GM12878 (cell line): Measurements from ENCODE around the gene SLC38A2. TPM values are rescaled to one million over a fixed set of nuclear protein-coding genes. Genes with fewer than 3 reads are reported as not detected.

Source experiments
- ATAC-seq: fragments of 200-7000 bp; cut with Tn5 transposase; 3 replicates; pipeline ENCODE4 v1.9.1; 2020; ENCODE audit warnings: mild to moderate bottlenecking, moderate library complexity
- BruUV-seq: library from RNA; stranded (reverse); fragments of 400-500 nt; replicated peaks from 2 replicates; lab custom pipeline; 2021; lab: Mats Ljungman, UMichigan
- CTCF ChIA-PET: fragments of 300-600 bp; sonication (Branson Sonifier 250); formaldehyde crosslinking; extraction: SDS; loops from one replicate; lab custom pipeline; 2021; ENCODE audit warnings: inconsistent platforms; lab: Yijun Ruan, JAX
- POLR2A ChIA-PET: fragments of 350-600 bp; formaldehyde crosslinking; extraction: SDS; loops from one replicate; lab custom pipeline; 2021; ENCODE audit warnings: inconsistent platforms; lab: Charles Lee
- RAD21 ChIA-PET: fragments of 300-600 bp; sonication (Branson Sonifier 250); formaldehyde crosslinking; loops from one replicate; lab custom pipeline; 2023; ENCODE audit warnings: antibody characterized with exemption; ENCODE audit not compliant: unreplicated experiment; lab: Charles Lee
- SMC1A ChIA-PET: fragments of 300-600 bp; sonication (Branson Sonifier 250); formaldehyde crosslinking; loops from one replicate; lab custom pipeline; 2023; ENCODE audit not compliant: unreplicated experiment, uncharacterized antibody; lab: Charles Lee
- DNase-seq: peaks from one replicate; pipeline ENCODE4 v3.0.0-alpha.2; 2011; ENCODE audit warnings: low read depth, low spot score
- FAIRE-seq: peaks from 3 replicates; lab custom pipeline; 2011; peaks lifted over from hg19 to GRCh38; lab: Jason Lieb, UNC
- H2AFZ ChIP-seq: 2 replicates; pipeline ENCODE4 v1.6.0; 2011; ENCODE audit warnings: low read depth, low read length, control low read depth; ENCODE audit not compliant: control insufficient read depth
- H3K27ac ChIP-seq: 2 replicates; pipeline ENCODE4 v1.5.1; 2011; ENCODE audit warnings: control low read depth; ENCODE audit not compliant: control insufficient read depth, insufficient read depth
- H3K27me3 ChIP-seq, 2 experiments: replicated peaks in 1 of 2; 2 replicates each; pipeline versions ENCODE4 v1.6.0 to v1.6.1; 2011; ENCODE audit warnings: low read length in 1 of 2; ENCODE audit not compliant: control insufficient read depth in 2 of 2, insufficient read depth in 2 of 2
- H3K36me3 ChIP-seq, 2 experiments: 2 replicates each; pipeline ENCODE4 v1.5.1; 2011; ENCODE audit warnings: low read length in 1 of 2; ENCODE audit not compliant: control insufficient read depth in 2 of 2, insufficient read depth in 2 of 2
- H3K4me1 ChIP-seq: 2 replicates; pipeline ENCODE4 v1.6.1; 2011; ENCODE audit warnings: mild to moderate bottlenecking, low read length, moderate library complexity, mixed read lengths; ENCODE audit not compliant: control insufficient read depth, insufficient read depth
- H3K4me2 ChIP-seq: 2 replicates; pipeline ENCODE4 v1.6.0; 2011; ENCODE audit warnings: control low read depth; ENCODE audit not compliant: control insufficient read depth, insufficient read depth
- H3K4me3 ChIP-seq: fragments of 200-600 bp; sonication (generic); 2 replicates; pipeline ENCODE4 v1.5.1; 2016
- H3K79me2 ChIP-seq: 2 replicates; pipeline ENCODE4 v1.6.0; 2011; ENCODE audit warnings: low read length; ENCODE audit not compliant: control insufficient read depth, insufficient read depth
- H3K9ac ChIP-seq: 2 replicates; pipeline ENCODE4 v1.8.0; 2011; ENCODE audit warnings: low read length, control low read depth, mixed read lengths; ENCODE audit not compliant: control insufficient read depth, insufficient read depth
- H3K9me3 ChIP-seq: replicated peaks from 3 replicates; pipeline ENCODE4 v1.5.1; 2011; ENCODE audit warnings: mild to moderate bottlenecking, low read length; ENCODE audit not compliant: control insufficient read depth, insufficient read depth
- H4K20me1 ChIP-seq: 2 replicates; pipeline ENCODE4 v1.6.0; 2011; ENCODE audit not compliant: control insufficient read depth, insufficient read depth
- DPF2 ChIP-seq: fragments of 450-650 bp; IDR thresholded peaks from 2 replicates; pipeline ENCODE4 v1.6.1; 2017; ENCODE audit warnings: mild to moderate bottlenecking
- HDAC2 ChIP-seq: fragments of 200-600 bp; sonication (generic); IDR thresholded peaks from 2 replicates; pipeline ENCODE4 v1.6.1; 2017
- JUNB ChIP-seq: IDR thresholded peaks from 2 replicates; pipeline ENCODE4 v1.6.1; 2016; ENCODE audit warnings: antibody characterized with exemption, mild to moderate bottlenecking
- POLR2A ChIP-seq: IDR thresholded peaks from 2 replicates; pipeline ENCODE4 v1.6.1; 2011; ENCODE audit warnings: low read depth, mild to moderate bottlenecking, low read length
- RBBP5 ChIP-seq: fragments of 200-600 bp; sonication (generic); conservative IDR thresholded peaks from 2 replicates; pipeline ENCODE4 v1.6.1; 2016
- RUNX3 ChIP-seq: IDR thresholded peaks from 2 replicates; pipeline ENCODE4 v1.6.1; 2012; ENCODE audit warnings: low read length, inconsistent platforms
- STAT3 ChIP-seq: IDR thresholded peaks from 2 replicates; pipeline ENCODE4 v1.6.1; 2011; ENCODE audit warnings: low read depth, low read length, improper control_type of control experiment
- ZBED1 ChIP-seq: IDR thresholded peaks from 2 replicates; pipeline ENCODE4 v1.6.1; 2016; ENCODE audit warnings: borderline replicate concordance
- WGBS: methylation state at CpG from one replicate; pipeline ENCODE4 v1.1.6; 2016; ENCODE audit warnings: low lambda C conversion rate; ENCODE audit not compliant: insufficient replicate concordance, insufficient coverage; ENCODE audit errors: missing lambda C conversion rate; 5-methylcytosine and 5-hydroxymethylcytosine counted together
- in situ Hi-C: fragments of 300-500 bp; cut with MboI; formaldehyde crosslinking; loops from 9 replicates; pipeline ENCODE4 v1.14.3; 2018; ENCODE audit warnings: mixed read lengths
- intact Hi-C: fragments of 100-400 bp; cut with micrococcal nuclease; formaldehyde crosslinking; loops from one replicate; pipeline ENCODE4 v1.14.2; 2022; ENCODE audit not compliant: unreplicated experiment
- polyA plus RNA-seq, 11 experiments: library from polyadenylated mRNA; depleted of rRNA in 4 of 11; unstranded in 6 of 11; stranded (reverse) in 5 of 11; fragments of >200 nt; fragmentation: Nextera tagmentation in 4 of 11; fragmentation: Illumina TruSeq in 1 of 11; extraction: Ambion mirVana in 4 of 11; extraction: Trizol in 1 of 11; gene quantifications; 1 replicate in 1 of 11; 2 replicates in 10 of 11; pipeline versions ENCODE4 v1.2.1 to v1.2.3, GENCODE V29; 2011 to 2016; ENCODE audit warnings: inconsistent platforms in 2 of 11, missing spikeins in 2 of 11, low read depth in 1 of 11
- total RNA-seq, 4 experiments: library from RNA; depleted of rRNA in 3 of 4; stranded (reverse); fragments of >200 nt in 3 of 4; fragmentation: Illumina TruSeq in 1 of 4; extraction: Trizol in 1 of 4; gene quantifications; 2 replicates each; pipeline versions ENCODE4 v1.2.1 to v1.2.3, GENCODE V29; 2013 to 2021
- TF ChIP-seq, protein P1 (sequence below): IDR thresholded peaks from 2 replicates; pipeline ENCODE4 v1.6.1; 2012; ENCODE audit warnings: low read depth, low read length, improper control_type of control experiment
- TF ChIP-seq, protein P2 (sequence below): IDR thresholded peaks from 2 replicates; pipeline ENCODE4 v1.6.1; 2012; ENCODE audit warnings: improper control_type of control experiment, low read depth, low read length; ENCODE audit not compliant: insufficient replicate concordance
- TF ChIP-seq, protein P3 (sequence below): fragments of 150-350 bp; IDR thresholded peaks from 2 replicates; pipeline ENCODE4 v1.6.1; 2014; ENCODE audit warnings: mild to moderate bottlenecking, low read depth, low read length
- TF ChIP-seq, protein P4 (sequence below): fragments of 450-650 bp; IDR thresholded peaks from 2 replicates; pipeline ENCODE4 v1.6.1; 2018; ENCODE audit warnings: borderline replicate concordance, mild to moderate bottlenecking; ENCODE audit not compliant: partially characterized antibody

Gene SLC38A2
- total and polyA plus RNA-seq, 10 of the 15 experiments (the other 5 are each of a cell fraction or from before 2014, with no cell fraction given): 36.2 to 118 (median 79.8) TPM

DNA sequence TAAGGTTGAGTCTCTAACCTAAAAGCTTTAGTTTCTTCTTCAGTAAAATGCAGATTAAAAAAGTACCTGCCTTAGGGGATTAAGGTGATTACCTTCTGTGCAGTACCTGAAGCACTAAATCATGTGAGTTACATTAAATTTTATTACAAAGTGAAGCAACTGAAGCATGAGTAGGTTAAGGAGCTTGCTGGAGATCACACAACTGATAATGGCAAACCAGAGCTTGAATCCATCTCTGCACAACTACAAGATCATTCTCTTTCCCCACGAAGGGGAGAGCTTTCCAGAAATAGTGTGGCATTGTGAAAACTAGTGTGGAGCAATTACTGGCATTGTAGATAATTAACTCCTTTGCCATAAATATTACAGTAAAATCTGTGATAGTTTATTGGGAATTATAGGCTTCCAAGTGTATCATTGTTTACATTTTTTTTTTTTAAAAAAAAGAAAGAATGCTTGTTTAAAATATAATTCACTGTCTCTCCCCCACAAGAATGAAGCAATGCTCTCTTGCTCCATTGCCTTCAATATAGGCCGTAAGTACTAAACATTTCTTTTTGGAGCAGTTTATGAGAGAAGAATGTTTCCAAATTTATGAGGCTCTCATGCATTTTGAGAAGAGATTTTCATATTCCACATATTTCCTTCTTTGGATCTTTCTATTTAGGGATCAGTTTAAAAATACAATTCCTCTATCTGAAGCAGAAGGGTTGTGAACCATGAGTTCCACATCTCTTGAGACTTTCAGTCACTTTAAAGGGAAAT, 20.5 kb downstream of the SLC38A2 start:
- intact Hi-C loops (no loop called here), in situ Hi-C loops (loop anchor here (5.0 kb wide), 1 partner anchor 315 kb away; no protein-coding TSS in a partner anchor)
- Histone ChIP-seq H3K27ac (no peak overlapping the region), H4K20me1 (no peaks in the 10 kb centered on the region), H3K4me2 (no peak overlapping the region), H3K9ac (no peak overlapping the region), H3K79me2 (no peaks in the 10 kb centered on the region), H3K4me3 (no peak overlapping the region), H3K27me3 (no peaks in the 10 kb centered on the region), H3K9me3 (no peaks in the 10 kb centered on the region), H3K36me3 (no peaks in the 10 kb centered on the region), H3K4me1 (no peaks in the 10 kb centered on the region), H2AFZ (no peak overlapping the region)
- 53% methylated on average over 2 of the region's 2 CpGs for WGBS
- no TSS peak for BruUV-seq
- ChIA-PET RAD21 (interaction anchor here (1.1 kb wide), 1 partner anchor 145 kb away, joined by 3 read pairs; no protein-coding TSS in a partner anchor), SMC1A (interaction anchor here (0.7 to 1.0 kb wide), 4 partner anchors 14 to 420 kb away, joined by 3 to 4 read pairs (median 4); no protein-coding TSS in a partner anchor), POLR2A (no interaction called here), CTCF (interaction anchor here (0.7 to 0.9 kb wide), 3 partner anchors 14 to 299 kb away, joined by 3 read pairs; no protein-coding TSS in a partner anchor)
- DNase-seq (no peak), ATAC-seq (no peak), FAIRE-seq (no peak)
- TF ChIP-seq RBBP5 (no peak), HDAC2 (no peak), ZBED1 (no peak), STAT3 (no peak), POLR2A (no peak), JUNB (no peak), DPF2 (no peak), RUNX3 (no peak)
- TF ChIP-seq, protein P1, sequence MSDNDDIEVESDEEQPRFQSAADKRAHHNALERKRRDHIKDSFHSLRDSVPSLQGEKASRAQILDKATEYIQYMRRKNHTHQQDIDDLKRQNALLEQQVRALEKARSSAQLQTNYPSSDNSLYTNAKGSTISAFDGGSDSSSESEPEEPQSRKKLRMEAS: no peak
- TF ChIP-seq, protein P2, sequence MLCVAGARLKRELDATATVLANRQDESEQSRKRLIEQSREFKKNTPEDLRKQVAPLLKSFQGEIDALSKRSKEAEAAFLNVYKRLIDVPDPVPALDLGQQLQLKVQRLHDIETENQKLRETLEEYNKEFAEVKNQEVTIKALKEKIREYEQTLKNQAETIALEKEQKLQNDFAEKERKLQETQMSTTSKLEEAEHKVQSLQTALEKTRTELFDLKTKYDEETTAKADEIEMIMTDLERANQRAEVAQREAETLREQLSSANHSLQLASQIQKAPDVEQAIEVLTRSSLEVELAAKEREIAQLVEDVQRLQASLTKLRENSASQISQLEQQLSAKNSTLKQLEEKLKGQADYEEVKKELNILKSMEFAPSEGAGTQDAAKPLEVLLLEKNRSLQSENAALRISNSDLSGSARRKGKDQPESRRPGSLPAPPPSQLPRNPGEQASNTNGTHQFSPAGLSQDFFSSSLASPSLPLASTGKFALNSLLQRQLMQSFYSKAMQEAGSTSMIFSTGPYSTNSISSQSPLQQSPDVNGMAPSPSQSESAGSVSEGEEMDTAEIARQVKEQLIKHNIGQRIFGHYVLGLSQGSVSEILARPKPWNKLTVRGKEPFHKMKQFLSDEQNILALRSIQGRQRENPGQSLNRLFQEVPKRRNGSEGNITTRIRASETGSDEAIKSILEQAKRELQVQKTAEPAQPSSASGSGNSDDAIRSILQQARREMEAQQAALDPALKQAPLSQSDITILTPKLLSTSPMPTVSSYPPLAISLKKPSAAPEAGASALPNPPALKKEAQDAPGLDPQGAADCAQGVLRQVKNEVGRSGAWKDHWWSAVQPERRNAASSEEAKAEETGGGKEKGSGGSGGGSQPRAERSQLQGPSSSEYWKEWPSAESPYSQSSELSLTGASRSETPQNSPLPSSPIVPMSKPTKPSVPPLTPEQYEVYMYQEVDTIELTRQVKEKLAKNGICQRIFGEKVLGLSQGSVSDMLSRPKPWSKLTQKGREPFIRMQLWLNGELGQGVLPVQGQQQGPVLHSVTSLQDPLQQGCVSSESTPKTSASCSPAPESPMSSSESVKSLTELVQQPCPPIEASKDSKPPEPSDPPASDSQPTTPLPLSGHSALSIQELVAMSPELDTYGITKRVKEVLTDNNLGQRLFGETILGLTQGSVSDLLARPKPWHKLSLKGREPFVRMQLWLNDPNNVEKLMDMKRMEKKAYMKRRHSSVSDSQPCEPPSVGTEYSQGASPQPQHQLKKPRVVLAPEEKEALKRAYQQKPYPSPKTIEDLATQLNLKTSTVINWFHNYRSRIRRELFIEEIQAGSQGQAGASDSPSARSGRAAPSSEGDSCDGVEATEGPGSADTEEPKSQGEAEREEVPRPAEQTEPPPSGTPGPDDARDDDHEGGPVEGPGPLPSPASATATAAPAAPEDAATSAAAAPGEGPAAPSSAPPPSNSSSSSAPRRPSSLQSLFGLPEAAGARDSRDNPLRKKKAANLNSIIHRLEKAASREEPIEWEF: no peak
- TF ChIP-seq, protein P3, sequence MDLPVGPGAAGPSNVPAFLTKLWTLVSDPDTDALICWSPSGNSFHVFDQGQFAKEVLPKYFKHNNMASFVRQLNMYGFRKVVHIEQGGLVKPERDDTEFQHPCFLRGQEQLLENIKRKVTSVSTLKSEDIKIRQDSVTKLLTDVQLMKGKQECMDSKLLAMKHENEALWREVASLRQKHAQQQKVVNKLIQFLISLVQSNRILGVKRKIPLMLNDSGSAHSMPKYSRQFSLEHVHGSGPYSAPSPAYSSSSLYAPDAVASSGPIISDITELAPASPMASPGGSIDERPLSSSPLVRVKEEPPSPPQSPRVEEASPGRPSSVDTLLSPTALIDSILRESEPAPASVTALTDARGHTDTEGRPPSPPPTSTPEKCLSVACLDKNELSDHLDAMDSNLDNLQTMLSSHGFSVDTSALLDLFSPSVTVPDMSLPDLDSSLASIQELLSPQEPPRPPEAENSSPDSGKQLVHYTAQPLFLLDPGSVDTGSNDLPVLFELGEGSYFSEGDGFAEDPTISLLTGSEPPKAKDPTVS: no peak
- TF ChIP-seq, protein P4, sequence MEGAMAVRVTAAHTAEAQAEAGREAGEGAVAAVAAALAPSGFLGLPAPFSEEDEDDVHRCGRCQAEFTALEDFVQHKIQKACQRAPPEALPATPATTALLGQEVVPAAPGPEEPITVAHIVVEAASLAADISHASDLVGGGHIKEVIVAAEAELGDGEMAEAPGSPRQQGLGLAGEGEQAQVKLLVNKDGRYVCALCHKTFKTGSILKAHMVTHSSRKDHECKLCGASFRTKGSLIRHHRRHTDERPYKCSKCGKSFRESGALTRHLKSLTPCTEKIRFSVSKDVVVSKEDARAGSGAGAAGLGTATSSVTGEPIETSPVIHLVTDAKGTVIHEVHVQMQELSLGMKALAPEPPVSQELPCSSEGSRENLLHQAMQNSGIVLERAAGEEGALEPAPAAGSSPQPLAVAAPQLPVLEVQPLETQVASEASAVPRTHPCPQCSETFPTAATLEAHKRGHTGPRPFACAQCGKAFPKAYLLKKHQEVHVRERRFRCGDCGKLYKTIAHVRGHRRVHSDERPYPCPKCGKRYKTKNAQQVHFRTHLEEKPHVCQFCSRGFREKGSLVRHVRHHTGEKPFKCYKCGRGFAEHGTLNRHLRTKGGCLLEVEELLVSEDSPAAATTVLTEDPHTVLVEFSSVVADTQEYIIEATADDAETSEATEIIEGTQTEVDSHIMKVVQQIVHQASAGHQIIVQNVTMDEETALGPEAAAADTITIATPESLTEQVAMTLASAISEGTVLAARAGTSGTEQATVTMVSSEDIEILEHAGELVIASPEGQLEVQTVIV: no peak
